CD4-positive, alpha-beta T cell treated with Interleukin-4 for 4 hours (primary cell): ENCODE results near the gene SLC1A5.
"Not testable (repeated sequence)": the region's sequence is repeated elsewhere in the genome, so short reads cannot be mapped to it uniquely, and the experiment has no call there.

Source experiments
- DNase-seq: peaks from one replicate; pipeline ENCODE4 v3.0.0-alpha.2; 2020

The SLC1A5 gene

GRCh38 chr19:46797881-46798280 is 9.5 kb upstream of the SLC1A5 start:
- DNase-seq, result no peak

GRCh38 chr19:46791944-46792343 is 3.5 kb upstream of the SLC1A5 start:
- peak; percentile 59 for DNase-seq

GRCh38 chr19:46789371-46789770 is 977 bp upstream of the SLC1A5 start:
- no peak for DNase-seq

- DNase-seq, result no peak
These were observed 559 bp upstream of the SLC1A5 start for GRCh38 chr19:46788968-46789338.

- peak; percentile 11 for DNase-seq
These were observed 798 bp downstream of the SLC1A5 start for GRCh38 chr19:46787331-46788261.

- no peak for DNase-seq
These were observed 1.4 kb downstream of the SLC1A5 start for GRCh38 chr19:46787040-46787330.

GRCh38 chr19:46786236-46787039 is 2.0 kb downstream of the SLC1A5 start:
- DNase-seq, result peak; percentile 89

GRCh38 chr19:46785980-46786235 is 2.5 kb downstream of the SLC1A5 start:
- DNase-seq, result no peak

GRCh38 chr19:46785054-46785979 is 3.1 kb downstream of the SLC1A5 start:
- DNase-seq, result no peak

GRCh38 chr19:46784262-46785053 is 3.9 kb downstream of the SLC1A5 start:
- DNase-seq, result peak; percentile 45

GRCh38 chr19:46783670-46784069 is 4.7 kb downstream of the SLC1A5 start:
- DNase-seq, result no peak

GRCh38 chr19:46782355-46783019 is 5.9 kb downstream of the SLC1A5 start:
- DNase-seq, result no peak

GRCh38 chr19:46777956-46778645 is 10.3 kb downstream of the SLC1A5 start:
- not testable (repeated sequence) for DNase-seq

- DNase-seq, result no peak
These were observed 11.2 kb downstream of the SLC1A5 start for GRCh38 chr19:46776927-46777911.

- DNase-seq, result no peak
These were observed 12.6 kb downstream of the SLC1A5 start for GRCh38 chr19:46775642-46776258.

- no peak for DNase-seq
These were observed 15.4 kb downstream of the SLC1A5 start for GRCh38 chr19:46773018-46773399.

- DNase-seq, result no peak
These were observed 16.0 kb downstream of the SLC1A5 start for GRCh38 chr19:46772170-46773017.

GRCh38 chr19:46768746-46769145 is 19.6 kb downstream of the SLC1A5 start:
- not testable (repeated sequence) for DNase-seq
